ENCODE data around the gene FRS2. TPM values are rescaled to one million over a fixed set of nuclear protein-coding genes. Genes with fewer than 3 reads are reported as not detected.
"Not testable (repeated sequence)": the region's sequence is repeated elsewhere in the genome, so short reads cannot be mapped to it uniquely, and the experiment has no call there.

The FRS2 gene
- total RNA-seq, 2 donors from 2014 or later = 4.9 to 14.3 TPM

GRCh38 chr12:69442894-69443293 is 27.3 kb upstream of the FRS2 start:
- peaks cover 20% of the 10 kb centered on the region for H3K4me1 ChIP-seq
- no peaks in the 10 kb centered on the region for H3K9me3 ChIP-seq
- H3K27me3 ChIP-seq = no peaks in the 10 kb centered on the region
- intact Hi-C loops (cut with DNase I) = no loop called here
- no peak overlapping the region for H3K27ac ChIP-seq
- no peaks in the 10 kb centered on the region for H3K36me3 ChIP-seq (replicated peaks in 1 of 2; ENCODE audit: insufficient read depth in 1 of 2, low read depth in 2 of 2)
- 71 to 76% methylated on average over 2 to 3 of the region's 3 CpGs for WGBS, 2 donors
- DNase-seq (no peak), ATAC-seq (no peak)
- H3K4me3 ChIP-seq = no peak overlapping the region
- TF ChIP-seq POLR2A (IDR thresholded peaks at IDR 0.05) = no peak
- TF ChIP-seq, protein P1, sequence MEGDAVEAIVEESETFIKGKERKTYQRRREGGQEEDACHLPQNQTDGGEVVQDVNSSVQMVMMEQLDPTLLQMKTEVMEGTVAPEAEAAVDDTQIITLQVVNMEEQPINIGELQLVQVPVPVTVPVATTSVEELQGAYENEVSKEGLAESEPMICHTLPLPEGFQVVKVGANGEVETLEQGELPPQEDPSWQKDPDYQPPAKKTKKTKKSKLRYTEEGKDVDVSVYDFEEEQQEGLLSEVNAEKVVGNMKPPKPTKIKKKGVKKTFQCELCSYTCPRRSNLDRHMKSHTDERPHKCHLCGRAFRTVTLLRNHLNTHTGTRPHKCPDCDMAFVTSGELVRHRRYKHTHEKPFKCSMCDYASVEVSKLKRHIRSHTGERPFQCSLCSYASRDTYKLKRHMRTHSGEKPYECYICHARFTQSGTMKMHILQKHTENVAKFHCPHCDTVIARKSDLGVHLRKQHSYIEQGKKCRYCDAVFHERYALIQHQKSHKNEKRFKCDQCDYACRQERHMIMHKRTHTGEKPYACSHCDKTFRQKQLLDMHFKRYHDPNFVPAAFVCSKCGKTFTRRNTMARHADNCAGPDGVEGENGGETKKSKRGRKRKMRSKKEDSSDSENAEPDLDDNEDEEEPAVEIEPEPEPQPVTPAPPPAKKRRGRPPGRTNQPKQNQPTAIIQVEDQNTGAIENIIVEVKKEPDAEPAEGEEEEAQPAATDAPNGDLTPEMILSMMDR (IDR thresholded peaks at IDR 0.05) = no peak

DNA sequence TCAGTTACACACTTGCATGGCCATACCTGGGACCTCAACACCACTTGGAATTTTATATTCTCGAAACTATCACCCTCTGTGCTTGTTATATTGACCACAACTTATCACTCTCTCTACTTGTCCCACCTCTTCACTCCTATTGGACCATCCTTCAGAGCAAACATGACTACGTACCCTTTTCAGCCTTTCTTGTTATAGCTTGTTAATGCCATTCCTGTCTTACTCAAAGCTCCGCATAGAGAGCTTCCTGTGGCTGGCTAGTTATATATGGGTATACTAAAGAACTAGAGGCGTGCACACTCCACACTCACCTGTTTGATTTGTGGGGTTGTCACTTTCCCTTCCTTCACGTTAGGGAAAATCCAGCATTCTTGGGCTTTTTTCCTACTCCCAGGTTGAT is 26.3 kb upstream of the FRS2 start:
- WGBS, 2 donors = 75 to 85% methylated on average over 5 of the region's 5 CpGs
- peaks cover 20% of the 10 kb centered on the region for H3K4me1 ChIP-seq

DNA sequence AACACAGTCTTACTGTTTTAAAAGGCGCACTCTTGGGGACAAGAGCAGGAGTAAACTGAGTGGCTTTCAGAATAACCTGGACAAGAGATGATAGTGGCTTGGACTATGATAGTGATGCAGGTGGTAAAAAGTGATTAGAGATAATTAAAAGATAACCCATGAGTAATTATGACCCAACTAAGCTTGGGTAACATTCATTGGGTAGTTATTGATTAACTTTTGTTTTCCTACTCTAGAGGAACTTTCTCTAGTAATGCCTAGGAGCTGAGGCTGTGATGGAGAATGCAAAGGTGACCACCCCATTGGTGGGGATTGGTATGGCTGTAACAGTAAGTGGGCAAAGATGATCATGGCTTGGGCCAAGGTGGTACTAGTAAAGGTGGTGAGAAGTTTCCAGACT is 22.3 kb upstream of the FRS2 start:
- ATAC-seq (no peak), DNase-seq (no peak)
- Histone ChIP-seq H3K27me3 (no peaks in the 10 kb centered on the region), H3K4me1 (no peaks in the 10 kb centered on the region), H3K9me3 (no peaks in the 10 kb centered on the region), H3K4me3 (no peak overlapping the region), H3K27ac (no peak overlapping the region), H3K36me3 (replicated peaks in 1 of 2; ENCODE audit: insufficient read depth in 1 of 2, low read depth in 2 of 2) (no peaks in the 10 kb centered on the region)
- intact Hi-C loops (cut with DNase I) = no loop called here
- no peak for TF ChIP-seq POLR2A (IDR thresholded peaks at IDR 0.05)
- WGBS, 2 donors = 98 to 100% methylated on average over 1 of the region's 1 CpG

More for the DNA sequence above, 26.3 kb upstream of the FRS2 start:
- H3K36me3 ChIP-seq (replicated peaks in 1 of 2; ENCODE audit: insufficient read depth in 1 of 2, low read depth in 2 of 2) = no peaks in the 10 kb centered on the region
- ATAC-seq (no peak), DNase-seq (no peak)
- no peaks in the 10 kb centered on the region for H3K27me3 ChIP-seq
- no peak overlapping the region for H3K27ac ChIP-seq
- H3K4me3 ChIP-seq = no peak overlapping the region
- no peaks in the 10 kb centered on the region for H3K9me3 ChIP-seq
- intact Hi-C loops (cut with DNase I) = no loop called here
- TF ChIP-seq, protein P1 (IDR thresholded peaks at IDR 0.05) = no peak
- TF ChIP-seq POLR2A (IDR thresholded peaks at IDR 0.05) = no peak

- H3K27ac ChIP-seq; H3K36me3 ChIP-seq (replicated peaks in 1 of 2; ENCODE audit: insufficient read depth in 1 of 2, low read depth in 2 of 2); DNase-seq; H3K9me3 ChIP-seq; intact Hi-C loops (cut with DNase I); ATAC-seq; H3K4me3 ChIP-seq; H3K27me3 ChIP-seq; H3K4me1 ChIP-seq: not testable (repeated sequence)
- 88 to 90% methylated on average over 12 of the region's 12 CpGs for WGBS, 2 donors
These were observed 17.5 kb upstream of the FRS2 start for GRCh38 chr12:69452598-69453132.

DNA sequence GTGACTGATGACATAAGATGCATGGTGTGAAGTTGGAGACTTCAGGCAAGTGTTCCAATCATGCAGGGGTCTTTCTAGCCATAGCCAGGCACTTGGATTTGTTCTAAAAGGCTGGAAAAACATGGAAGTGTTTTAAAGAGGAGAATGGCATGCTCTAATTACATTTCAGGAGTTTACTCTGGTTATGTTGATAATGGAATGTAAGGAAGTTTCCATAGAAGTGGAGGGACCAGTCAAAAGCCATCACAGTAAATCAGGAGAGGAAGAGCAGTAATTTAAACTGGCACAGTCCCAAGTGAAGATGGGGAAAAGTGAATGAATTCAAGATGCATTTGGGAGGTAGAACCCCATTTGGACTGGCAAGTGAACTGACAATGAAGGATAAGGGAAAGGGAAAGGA is 13.9 kb upstream of the FRS2 start:
- TF ChIP-seq, protein P1 (IDR thresholded peaks at IDR 0.05) = no peak
- TF ChIP-seq POLR2A (IDR thresholded peaks at IDR 0.05) = no peak
- H3K4me3 ChIP-seq = no peak overlapping the region
- no peaks in the 10 kb centered on the region for H3K9me3 ChIP-seq
- intact Hi-C loops (cut with DNase I) = no loop called here
- no peaks in the 10 kb centered on the region for H3K36me3 ChIP-seq (replicated peaks in 1 of 2; ENCODE audit: insufficient read depth in 1 of 2, low read depth in 2 of 2)
- no peaks in the 10 kb centered on the region for H3K27me3 ChIP-seq
- no peak for DNase-seq
- no peak overlapping the region for H3K27ac ChIP-seq
- ATAC-seq = no peak
- H3K4me1 ChIP-seq = no peaks in the 10 kb centered on the region

DNA sequence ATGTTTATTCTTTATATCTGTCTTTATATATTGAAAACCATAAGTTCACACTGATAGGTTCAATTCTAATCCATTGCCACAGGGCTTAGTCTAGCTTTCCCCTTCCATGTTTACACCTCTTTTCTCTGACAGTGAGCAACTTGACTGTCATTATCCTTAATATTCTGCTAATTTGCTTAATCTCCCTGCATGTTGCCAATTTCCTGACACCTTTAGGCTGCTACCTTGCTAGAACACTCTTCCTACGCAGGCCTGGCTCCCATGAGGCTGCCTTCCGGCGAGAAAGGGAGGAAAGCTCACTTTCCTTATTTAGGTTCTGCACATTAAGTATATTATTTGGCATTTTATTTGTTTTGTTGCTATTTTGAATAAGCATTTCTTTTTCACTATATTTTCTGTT is 12.8 kb upstream of the FRS2 start:
- DNase-seq = no peak
- no peaks in the 10 kb centered on the region for H3K36me3 ChIP-seq (replicated peaks in 1 of 2; ENCODE audit: insufficient read depth in 1 of 2, low read depth in 2 of 2)
- 79% methylated on average over 3 of the region's 3 CpGs for WGBS, 2 donors
- no peak overlapping the region for H3K4me3 ChIP-seq
- TF ChIP-seq POLR2A (IDR thresholded peaks at IDR 0.05) = no peak
- TF ChIP-seq, protein P1 (IDR thresholded peaks at IDR 0.05) = no peak
- no peak overlapping the region for H3K27ac ChIP-seq
- H3K4me1 ChIP-seq = no peaks in the 10 kb centered on the region
- no peaks in the 10 kb centered on the region for H3K27me3 ChIP-seq
- H3K9me3 ChIP-seq = no peaks in the 10 kb centered on the region
- intact Hi-C loops (cut with DNase I) = no loop called here
- no peak for ATAC-seq
